Measurements from ENCODE around the gene SLC1A3. TPM values are rescaled to one million over a fixed set of nuclear protein-coding genes. Genes with fewer than 3 reads are reported as not detected.

The SLC1A3 gene
- total RNA-seq, 2 donors from 2014 or later: 0.49 TPM; not detected in 1

GRCh38 chr5:36733183-36733582 is 126.8 kb downstream of the SLC1A3 start:
- ATAC-seq: no peak
- H3K36me3 Mint-ChIP-seq: no peaks in the 10 kb centered on the region

GRCh38 chr5:36734422-36734821 is 128.0 kb downstream of the SLC1A3 start:
- ATAC-seq (no peak), DNase-seq (ENCODE audit: low spot score in 2 of 2) (no peak)
- H3K9me3 Mint-ChIP-seq: no peaks in the 10 kb centered on the region
- H3K36me3 Mint-ChIP-seq: no peaks in the 10 kb centered on the region
- H3K27ac Mint-ChIP-seq: no peak overlapping the region

More at GRCh38 chr5:36733183-36733582, 126.8 kb downstream of the SLC1A3 start:
- H3K27ac Mint-ChIP-seq: no peak overlapping the region
- DNase-seq (ENCODE audit: low spot score in 2 of 2): no peak
- no peaks in the 10 kb centered on the region for H3K9me3 Mint-ChIP-seq

GRCh38 chr5:36735891-36736290 is 129.5 kb downstream of the SLC1A3 start:
- no peak for DNase-seq (ENCODE audit: low spot score in 2 of 2)
- ATAC-seq: no peak
- Mint-ChIP-seq H3K9me3 (no peaks in the 10 kb centered on the region), H3K36me3 (no peaks in the 10 kb centered on the region), H3K27ac (no peak overlapping the region)
